Central memory CD8-positive, alpha-beta T cell (primary cell): ENCODE data around the gene TMEM131L.
"Not testable (repeated sequence)": the region's sequence is repeated elsewhere in the genome, so short reads cannot be mapped to it uniquely, and the experiment has no call there.

Experiments used
- ATAC-seq: fragments of 150-1000 bp; cut with Tn5 transposase; replicated peaks from 2 replicates; pipeline ENCODE4 v1.10.0; 2022; ENCODE audit warnings: mild to moderate bottlenecking, moderate FRiP score, moderate number of reproducible peaks; ENCODE audit not compliant: poor library complexity, severe bottlenecking; ENCODE audit errors: extremely low read depth
- DNase-seq, 2 donors: peaks; one replicate each; pipeline ENCODE4 v3.0.0; 2021; ENCODE audit warnings: low spot score in 2 of 2
- H3K27ac Mint-ChIP-seq: one replicate; pipeline ENCODE4 v1.8.0; 2022; ENCODE audit warnings: low read depth, mild to moderate bottlenecking, moderate library complexity, mixed read lengths
- H3K27me3 Mint-ChIP-seq: one replicate; pipeline ENCODE4 v1.8.0; 2022; ENCODE audit warnings: mixed read lengths
- H3K36me3 Mint-ChIP-seq: one replicate; pipeline ENCODE4 v1.8.0; 2022; ENCODE audit warnings: mild to moderate bottlenecking, moderate library complexity, mixed read lengths; ENCODE audit not compliant: insufficient read depth
- H3K4me1 Mint-ChIP-seq: one replicate; pipeline ENCODE4 v1.8.0; 2022; ENCODE audit warnings: mixed read lengths
- H3K4me3 Mint-ChIP-seq: one replicate; pipeline ENCODE4 v1.8.0; 2022; ENCODE audit warnings: mild to moderate bottlenecking, moderate library complexity, mixed read lengths
- H3K9me3 Mint-ChIP-seq: one replicate; pipeline ENCODE4 v1.8.0; 2022; ENCODE audit warnings: mixed read lengths

TMEM131L gene

DNA sequence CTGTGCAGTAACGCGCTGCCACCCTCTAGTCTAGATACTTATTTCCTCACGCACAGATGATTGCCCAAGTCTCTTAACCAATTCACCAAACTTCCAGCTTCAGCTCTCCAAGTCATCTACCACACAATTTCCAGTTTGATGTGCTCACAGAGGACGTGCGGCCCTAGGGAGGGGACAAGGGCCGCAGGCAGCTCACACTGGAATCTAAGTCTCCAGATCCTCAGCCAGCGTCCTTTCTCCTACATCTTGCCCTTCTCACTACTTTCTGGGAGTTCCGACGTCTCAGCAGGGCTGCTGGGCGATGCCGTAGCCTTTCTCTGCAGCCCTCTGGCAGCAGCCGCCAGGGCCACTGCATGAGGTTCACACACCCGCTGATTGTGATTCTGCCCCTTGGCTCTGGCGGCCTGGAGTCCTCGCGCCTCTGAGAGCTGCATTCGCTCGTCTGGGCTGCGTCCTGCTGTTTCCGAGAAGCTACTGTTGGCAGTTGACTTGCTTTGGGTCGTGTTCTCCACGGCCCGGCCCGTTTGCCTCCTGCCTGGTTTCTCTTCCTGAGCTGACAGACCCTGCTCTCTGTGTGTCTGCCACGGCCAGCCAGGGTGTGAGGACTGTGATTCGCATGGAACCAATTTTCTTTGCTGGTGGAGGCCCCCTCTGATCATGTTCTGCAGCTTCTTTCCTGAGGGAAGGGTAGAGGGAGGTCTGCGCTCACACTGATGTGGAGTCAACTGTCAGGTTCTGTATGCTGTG is 14.1 kb upstream of the TMEM131L start:
- Mint-ChIP-seq H3K4me3 (no peak overlapping the region), H3K4me1 (peaks cover 11% of the 10 kb centered on the region), H3K36me3 (no peaks in the 10 kb centered on the region), H3K9me3 (no peaks in the 10 kb centered on the region), H3K27me3 (no peaks in the 10 kb centered on the region), H3K27ac (no peak overlapping the region)
- DNase-seq = no peak
- no peak for ATAC-seq

DNA sequence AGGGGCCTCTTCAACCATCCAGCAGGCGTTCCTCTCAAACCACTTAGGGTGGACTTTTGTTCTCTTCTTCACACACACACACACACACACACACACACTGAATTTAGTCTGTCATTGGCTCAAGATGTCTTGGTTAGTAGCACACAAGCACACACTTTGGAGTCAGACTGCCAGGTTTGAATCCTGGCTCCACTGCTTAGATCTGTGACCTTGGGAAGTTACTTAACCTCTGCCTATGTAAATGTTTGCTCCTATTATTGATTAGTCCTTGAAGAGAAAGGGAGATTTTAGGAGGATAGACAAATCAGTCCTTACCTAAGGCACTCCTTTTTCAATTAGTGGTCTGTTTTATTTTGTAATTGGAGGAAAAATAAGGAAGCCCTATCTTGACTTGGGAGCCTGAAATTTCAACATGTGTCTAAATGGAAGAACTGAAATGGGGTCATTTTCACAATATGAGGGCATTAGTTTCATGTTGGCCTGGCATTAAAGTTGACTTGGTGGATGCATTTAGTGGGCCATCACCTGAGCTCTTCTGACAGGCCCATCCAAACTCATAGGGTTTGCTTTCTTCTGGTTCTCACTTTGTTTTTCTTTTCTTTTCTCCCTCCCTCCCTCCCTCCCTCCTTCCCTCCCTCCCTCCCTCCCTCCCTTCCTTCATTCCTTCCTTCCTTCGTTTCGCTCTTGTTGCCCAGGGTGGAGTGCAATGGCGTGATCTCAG is 13.3 kb upstream of the TMEM131L start:
- H3K9me3 Mint-ChIP-seq = no peaks in the 10 kb centered on the region
- no peak overlapping the region for H3K4me3 Mint-ChIP-seq
- H3K36me3 Mint-ChIP-seq = peaks cover under 1% of the 10 kb centered on the region
- H3K4me1 Mint-ChIP-seq = peaks cover 11% of the 10 kb centered on the region
- ATAC-seq (no peak), DNase-seq (no peak)
- no peaks in the 10 kb centered on the region for H3K27me3 Mint-ChIP-seq
- no peak overlapping the region for H3K27ac Mint-ChIP-seq

DNA sequence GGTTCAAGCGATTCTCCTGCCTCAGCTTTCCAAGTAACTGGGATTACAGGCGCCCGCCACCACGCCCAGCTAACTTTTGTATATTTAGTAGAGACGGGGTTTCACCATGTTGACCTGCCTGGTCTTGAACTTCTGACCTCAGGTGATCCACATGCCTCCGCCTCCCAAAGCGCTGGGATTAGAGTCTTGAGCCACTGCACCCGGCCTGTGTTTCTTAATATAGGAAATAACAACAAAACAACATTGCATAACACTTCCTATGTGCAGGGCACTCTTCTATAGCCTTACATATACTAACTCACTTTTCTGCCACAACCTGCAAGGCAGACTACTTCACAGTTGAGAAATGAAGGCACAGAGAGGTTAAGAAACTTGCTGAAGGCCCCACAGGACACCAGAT is 12.8 kb upstream of the TMEM131L start:
- Mint-ChIP-seq H3K27ac (no peak overlapping the region), H3K36me3 (peaks cover 2% of the 10 kb centered on the region), H3K4me3 (no peak overlapping the region), H3K27me3 (no peaks in the 10 kb centered on the region), H3K9me3 (no peaks in the 10 kb centered on the region), H3K4me1 (peaks cover 11% of the 10 kb centered on the region)
- ATAC-seq (no peak), DNase-seq (no peak)

DNA sequence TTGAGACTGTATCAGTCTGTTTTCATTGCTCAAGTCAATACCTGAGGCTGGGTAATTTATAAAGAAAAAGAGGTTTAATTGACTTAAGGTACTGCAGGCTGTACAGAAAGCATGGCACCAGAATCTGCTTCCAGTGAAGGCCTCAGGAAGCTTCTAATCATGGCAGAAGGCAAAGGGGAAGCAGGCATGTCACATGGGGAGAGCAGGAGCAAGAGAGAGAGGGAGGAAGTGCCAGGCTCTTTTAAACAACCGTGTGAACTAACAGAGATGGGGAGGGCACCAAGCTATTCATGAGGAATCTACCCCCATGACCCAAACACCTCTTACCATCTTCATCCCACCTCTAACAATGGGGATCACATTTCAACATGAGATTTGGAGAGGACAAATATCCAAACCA is 7.2 kb upstream of the TMEM131L start:
- no peak for ATAC-seq
- Mint-ChIP-seq H3K27ac (no peak overlapping the region), H3K4me1 (no peaks in the 10 kb centered on the region), H3K27me3 (no peaks in the 10 kb centered on the region), H3K4me3 (no peak overlapping the region), H3K36me3 (peaks cover 2% of the 10 kb centered on the region), H3K9me3 (no peaks in the 10 kb centered on the region)
- DNase-seq = no peak

DNA sequence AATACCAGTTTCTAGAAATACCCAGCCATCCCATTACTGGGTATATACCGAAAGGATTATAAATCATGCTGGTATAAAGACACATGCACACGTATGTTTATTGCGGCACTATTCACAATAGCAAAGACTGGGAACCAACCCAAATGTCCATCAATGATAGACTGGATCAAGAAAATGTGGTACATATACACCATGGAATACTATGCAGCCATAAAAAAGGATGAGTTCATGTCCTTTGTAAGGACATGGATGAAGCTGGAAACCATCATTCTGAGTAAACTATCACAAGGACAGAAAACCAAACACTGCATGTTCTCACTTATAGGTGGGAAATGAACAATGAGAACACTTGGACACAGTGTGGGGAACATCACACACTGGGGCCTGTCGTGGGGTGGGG is 4.6 kb upstream of the TMEM131L start:
- H3K4me1 Mint-ChIP-seq, H3K36me3 Mint-ChIP-seq, H3K4me3 Mint-ChIP-seq: not testable (repeated sequence)

DNA sequence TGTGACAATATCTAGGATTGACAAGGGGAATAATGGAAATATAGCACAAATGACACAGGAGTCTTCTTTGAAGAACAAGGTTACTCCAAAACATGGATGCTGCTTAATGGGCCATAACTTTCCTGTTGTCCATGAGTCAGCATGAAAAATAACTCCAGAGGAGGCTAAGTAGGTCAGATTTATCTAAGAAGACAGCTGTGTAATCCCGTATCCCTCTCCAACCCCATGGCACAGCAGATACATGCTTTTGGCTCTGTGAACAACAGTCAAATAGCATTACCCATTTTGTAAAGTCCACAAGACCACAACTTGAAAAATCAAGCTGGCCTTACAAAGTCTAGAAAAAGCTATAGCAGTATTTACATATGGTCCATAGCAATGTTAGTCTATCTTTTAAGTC is 2.1 kb upstream of the TMEM131L start:
- no peak for ATAC-seq
- Mint-ChIP-seq H3K9me3 (no peaks in the 10 kb centered on the region), H3K4me1 (peaks cover 25% of the 10 kb centered on the region), H3K36me3 (peaks cover 7% of the 10 kb centered on the region), H3K27me3 (no peaks in the 10 kb centered on the region), H3K4me3 (no peak overlapping the region), H3K27ac (no peak overlapping the region)
- DNase-seq = no peak

More for the DNA sequence above, 4.6 kb upstream of the TMEM131L start:
- not testable (repeated sequence) for H3K27me3 Mint-ChIP-seq, H3K9me3 Mint-ChIP-seq, ATAC-seq, H3K27ac Mint-ChIP-seq, DNase-seq

GRCh38 chr4:153465140-153465539 is 1.0 kb upstream of the TMEM131L start:
- ATAC-seq (no peak), DNase-seq (no peak)
- Mint-ChIP-seq H3K36me3 (peaks cover 10% of the 10 kb centered on the region), H3K4me1 (peaks cover 35% of the 10 kb centered on the region), H3K27ac (peak overlapping the region; percentile 55), H3K4me3 (peak overlapping the region; percentile 96), H3K9me3 (no peaks in the 10 kb centered on the region), H3K27me3 (no peaks in the 10 kb centered on the region)

- no peaks in the 10 kb centered on the region for H3K9me3 Mint-ChIP-seq
- H3K36me3 Mint-ChIP-seq = peaks cover 10% of the 10 kb centered on the region
- DNase-seq (no peak), ATAC-seq (no peak)
- H3K4me3 Mint-ChIP-seq = peak overlapping the region; percentile 96
- H3K4me1 Mint-ChIP-seq = peaks cover 40% of the 10 kb centered on the region
- no peaks in the 10 kb centered on the region for H3K27me3 Mint-ChIP-seq
- H3K27ac Mint-ChIP-seq = peak overlapping the region; percentile 55
Observed at GRCh38 chr4:153465615-153466080, 512 bp upstream of the TMEM131L start.

GRCh38 chr4:153466949-153467896 is 1.1 kb downstream of the TMEM131L start:
- Mint-ChIP-seq H3K36me3 (peaks cover 17% of the 10 kb centered on the region), H3K9me3 (no peaks in the 10 kb centered on the region), H3K27me3 (no peaks in the 10 kb centered on the region), H3K4me3 (peak overlapping the region; percentile 96), H3K27ac (peak overlapping the region; percentile 98), H3K4me1 (peaks cover 55% of the 10 kb centered on the region)
- DNase-seq (peak in 1 of 2 donors; percentile 32), ATAC-seq (peak; percentile 7)

- H3K27ac Mint-ChIP-seq = peak overlapping the region; percentile 98
- H3K4me3 Mint-ChIP-seq = peak overlapping the region; percentile 96
- H3K36me3 Mint-ChIP-seq = peaks cover 21% of the 10 kb centered on the region
- ATAC-seq = no peak
- DNase-seq = peak in 1 of 2 donors; percentile 23
- no peaks in the 10 kb centered on the region for H3K9me3 Mint-ChIP-seq
- H3K4me1 Mint-ChIP-seq = peaks cover 62% of the 10 kb centered on the region
- no peaks in the 10 kb centered on the region for H3K27me3 Mint-ChIP-seq
Observed at GRCh38 chr4:153467897-153468262, 1.7 kb downstream of the TMEM131L start.

DNA sequence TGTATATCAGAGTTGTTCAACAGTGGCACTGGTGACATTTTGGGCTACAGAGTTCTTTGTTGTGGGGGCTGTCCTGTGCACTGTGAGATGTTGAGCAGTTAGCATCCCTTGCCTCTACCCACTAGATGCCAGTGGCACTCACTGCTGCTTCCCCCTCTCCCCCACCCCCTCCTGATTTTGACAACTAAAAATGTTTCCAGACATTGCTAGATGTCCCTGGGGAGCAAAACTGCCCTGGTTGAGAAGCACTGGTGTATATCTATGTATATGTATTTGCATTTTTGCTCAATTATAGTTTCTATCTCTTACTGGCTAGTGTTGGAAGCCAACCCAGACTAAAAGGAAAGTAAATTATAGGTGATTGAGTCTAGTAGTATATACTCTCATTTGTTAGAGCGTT is 2.4 kb downstream of the TMEM131L start:
- peaks cover 68% of the 10 kb centered on the region for H3K4me1 Mint-ChIP-seq
- ATAC-seq (no peak), DNase-seq (no peak)
- H3K9me3 Mint-ChIP-seq = no peaks in the 10 kb centered on the region
- peaks cover 21% of the 10 kb centered on the region for H3K36me3 Mint-ChIP-seq
- peak overlapping the region; percentile 98 for H3K27ac Mint-ChIP-seq
- H3K27me3 Mint-ChIP-seq = no peaks in the 10 kb centered on the region
- peak overlapping the region; percentile 96 for H3K4me3 Mint-ChIP-seq

- Mint-ChIP-seq H3K9me3 (no peaks in the 10 kb centered on the region), H3K27me3 (no peaks in the 10 kb centered on the region), H3K4me1 (peaks cover 68% of the 10 kb centered on the region), H3K4me3 (peak overlapping the region; percentile 96), H3K36me3 (peaks cover 21% of the 10 kb centered on the region), H3K27ac (peak overlapping the region; percentile 98)
- ATAC-seq (no peak), DNase-seq (no peak)
Observed at GRCh38 chr4:153469031-153469430, 2.9 kb downstream of the TMEM131L start.
